ENCODE results near the gene ZACN.

- TF ChIP-seq CTCF (IDR thresholded peaks at IDR 0.05), result no peak
- TF ChIP-seq POLR2A (IDR thresholded peaks at IDR 0.05), result no peak
Measured at GRCh38 chr17:76122431-76123190, 43.6 kb downstream of the ZACN start.

Data from uterus (tissue), 2 donors.